HG03571 (cell line): ENCODE data around the gene TM9SF3.
"Not testable (repeated sequence)": the region's sequence is repeated elsewhere in the genome, so short reads cannot be mapped to it uniquely, and the experiment has no call there.

Experiments used
- ATAC-seq: cut with Tn5 transposase; IDR thresholded peaks from one replicate; pipeline ENCODE4 v1.9.1; 2021; ENCODE audit not compliant: unreplicated experiment

Gene TM9SF3

GRCh38 chr10:96606216-96606615 is 19.4 kb upstream of the TM9SF3 start:
- ATAC-seq = no peak

DNA sequence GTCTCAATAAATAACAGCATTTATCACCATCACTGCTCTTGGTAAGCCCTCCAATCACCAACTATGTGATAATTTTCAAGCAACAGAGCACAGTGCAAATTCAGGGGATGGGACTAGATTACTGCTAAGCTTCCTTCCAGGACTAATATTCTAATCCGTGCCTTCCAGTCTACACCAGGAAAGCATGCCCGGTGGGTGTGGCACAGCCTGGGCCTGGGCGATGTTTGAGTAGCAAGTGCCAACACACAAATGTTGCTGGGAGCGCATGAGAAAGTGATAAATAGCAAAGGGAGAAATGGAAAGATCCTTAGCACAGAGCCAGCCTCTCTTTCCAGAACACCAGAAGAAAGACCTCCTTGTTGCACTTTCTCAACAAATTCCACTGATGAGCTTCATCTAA is 13.5 kb upstream of the TM9SF3 start:
- no peak for ATAC-seq

GRCh38 chr10:96598846-96599245 is 12.0 kb upstream of the TM9SF3 start:
- no peak for ATAC-seq

- ATAC-seq = no peak
Observed at GRCh38 chr10:96596422-96597407, 9.9 kb upstream of the TM9SF3 start.

GRCh38 chr10:96595741-96596140 is 8.9 kb upstream of the TM9SF3 start:
- ATAC-seq = no peak

GRCh38 chr10:96591946-96592345 is 5.1 kb upstream of the TM9SF3 start:
- no peak for ATAC-seq

DNA sequence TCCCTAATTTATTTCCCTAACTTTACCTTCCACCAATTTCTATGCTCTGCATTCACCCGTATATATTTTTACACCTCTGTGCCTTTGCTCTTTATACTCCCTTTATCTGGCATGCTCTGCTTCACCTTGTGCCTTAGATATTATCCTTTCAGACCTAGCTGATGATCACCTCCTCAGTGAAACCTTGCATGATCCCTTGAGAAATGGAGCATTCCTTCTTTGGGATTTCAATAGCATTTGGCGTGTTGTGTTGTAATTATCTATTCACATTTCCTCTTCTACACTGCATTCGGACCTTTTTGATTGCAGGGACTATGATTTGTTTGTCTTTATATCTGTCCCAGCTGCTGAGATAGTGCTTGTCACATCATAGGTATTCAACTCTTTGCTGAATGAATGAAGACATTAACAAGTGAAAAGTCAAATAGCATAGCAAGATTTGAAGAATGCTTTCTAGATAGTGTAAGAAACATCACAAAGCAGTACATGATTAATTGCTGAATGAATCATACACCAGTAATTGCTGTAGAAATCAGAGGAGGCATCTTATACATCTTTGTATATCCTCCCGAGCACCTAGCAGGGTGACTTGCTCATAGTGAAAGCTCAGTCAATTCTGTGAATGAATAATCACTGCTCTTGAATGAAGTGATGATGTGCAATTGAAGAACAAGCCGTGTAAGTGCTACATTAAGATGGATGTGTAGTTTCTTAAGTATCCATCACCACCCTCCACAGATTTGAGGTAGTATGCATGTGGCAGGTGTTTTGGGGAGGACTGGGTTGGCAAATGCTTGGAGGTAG is 2.0 kb upstream of the TM9SF3 start:
- ATAC-seq = peak; percentile 30

DNA sequence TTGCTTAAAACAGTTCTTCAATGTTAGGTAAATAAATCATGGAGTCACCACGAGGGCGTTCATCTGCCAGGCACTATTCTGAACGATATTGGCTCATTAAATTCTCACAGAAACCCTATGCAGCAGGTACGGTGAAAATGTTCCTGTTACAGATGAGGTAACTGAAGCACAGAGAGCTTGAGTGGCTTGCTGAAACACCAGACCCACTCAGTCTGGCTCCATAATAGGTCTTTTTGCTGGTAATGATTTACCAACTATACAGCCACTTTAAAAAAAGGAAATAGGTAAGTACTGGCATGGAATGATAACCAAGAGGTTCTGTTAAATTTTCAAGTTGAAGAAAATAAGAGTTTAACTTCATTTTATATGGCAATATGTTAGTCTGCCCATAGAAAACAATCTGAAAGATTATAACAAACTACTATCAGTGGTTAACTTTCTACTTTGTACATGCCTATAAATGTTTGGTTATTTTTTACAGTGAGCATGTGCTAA is 1.3 kb upstream of the TM9SF3 start:
- ATAC-seq = no peak

DNA sequence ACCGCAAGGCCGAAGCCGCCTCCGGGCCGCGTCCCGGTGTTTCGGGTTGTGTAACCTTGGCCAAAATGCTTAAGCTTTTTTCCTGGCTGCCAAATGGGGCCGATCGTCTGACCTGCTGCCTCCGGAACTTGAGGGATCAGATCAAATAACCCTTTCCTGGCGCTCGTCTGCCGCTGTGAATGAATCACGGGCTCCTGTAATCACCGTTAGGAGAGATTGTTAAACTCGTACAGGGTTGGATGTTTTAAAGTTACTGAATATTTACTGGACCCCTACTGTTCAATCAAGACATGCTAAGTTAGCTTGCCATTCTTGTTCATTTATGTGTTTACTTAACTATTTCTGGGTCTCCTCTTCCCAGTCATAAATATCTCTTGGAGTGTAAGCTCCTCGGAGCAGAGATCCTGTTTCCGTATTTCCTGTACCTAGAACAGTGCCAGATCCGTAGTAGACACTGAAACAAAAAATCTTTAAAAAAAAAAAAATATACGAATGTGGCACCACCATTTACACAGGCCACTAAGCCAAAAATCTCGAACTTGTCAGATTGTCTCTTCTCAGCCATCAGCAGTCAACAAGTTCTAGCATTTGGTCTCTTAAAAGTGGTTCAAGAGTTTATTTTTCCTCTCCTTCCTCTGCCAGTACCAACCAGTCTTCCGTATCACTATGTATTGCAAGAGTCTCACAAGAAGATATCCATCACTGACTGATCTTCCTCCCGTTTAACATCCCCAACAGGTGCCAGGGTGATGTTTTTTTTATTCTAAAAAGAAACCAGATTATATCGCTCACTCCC is 650 bp upstream of the TM9SF3 start:
- ATAC-seq = no peak

GRCh38 chr10:96585736-96586418 is 935 bp downstream of the TM9SF3 start:
- no peak for ATAC-seq

DNA sequence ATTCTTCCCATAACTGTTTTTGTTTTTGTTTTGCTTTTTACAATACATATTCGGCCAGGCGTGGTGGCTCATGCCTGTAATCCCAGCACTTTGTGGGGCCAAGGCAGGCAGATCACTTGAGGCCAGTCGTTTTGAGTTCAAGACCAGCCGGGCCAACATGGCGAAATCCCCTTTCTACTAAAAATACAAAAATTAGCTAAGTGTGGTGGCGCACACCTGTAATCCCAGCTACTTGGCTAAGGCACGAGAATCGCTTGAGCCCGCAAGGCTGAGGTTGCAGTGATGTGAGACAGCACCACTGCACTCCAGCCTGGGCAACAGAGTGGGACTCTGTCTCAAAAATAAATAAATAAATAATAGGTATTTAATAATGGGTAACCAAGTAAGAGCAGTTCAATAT is 2.3 kb downstream of the TM9SF3 start:
- ATAC-seq = no peak

GRCh38 chr10:96584035-96584434 is 2.8 kb downstream of the TM9SF3 start:
- no peak for ATAC-seq

DNA sequence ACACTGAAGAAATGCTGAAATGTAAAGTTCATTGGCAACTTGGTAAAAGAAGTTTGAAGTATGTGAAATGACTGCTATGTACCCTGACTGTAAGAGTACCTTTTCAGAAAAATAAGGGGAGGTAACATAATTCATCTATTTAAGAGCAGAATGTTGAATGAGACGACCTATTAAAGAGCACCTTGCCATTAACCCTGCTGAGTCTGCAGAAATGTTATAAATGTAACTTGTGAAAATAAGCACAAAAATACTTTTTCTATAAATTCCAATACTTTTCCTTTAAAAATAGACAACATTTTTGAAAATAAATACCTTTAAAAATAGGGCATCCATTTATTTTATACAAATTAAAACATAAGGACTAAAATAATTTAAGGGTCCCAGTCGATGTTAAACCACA is 7.7 kb downstream of the TM9SF3 start:
- no peak for ATAC-seq

GRCh38 chr10:96578633-96579032 is 8.2 kb downstream of the TM9SF3 start:
- ATAC-seq = no peak

GRCh38 chr10:96578022-96578421 is 8.8 kb downstream of the TM9SF3 start:
- no peak for ATAC-seq

- ATAC-seq = no peak
Observed at GRCh38 chr10:96577069-96577468, 9.7 kb downstream of the TM9SF3 start.

GRCh38 chr10:96576277-96576980 is 10.4 kb downstream of the TM9SF3 start:
- ATAC-seq = no peak

- not testable (repeated sequence) for ATAC-seq
Observed at GRCh38 chr10:96574564-96574963, 12.2 kb downstream of the TM9SF3 start.

DNA sequence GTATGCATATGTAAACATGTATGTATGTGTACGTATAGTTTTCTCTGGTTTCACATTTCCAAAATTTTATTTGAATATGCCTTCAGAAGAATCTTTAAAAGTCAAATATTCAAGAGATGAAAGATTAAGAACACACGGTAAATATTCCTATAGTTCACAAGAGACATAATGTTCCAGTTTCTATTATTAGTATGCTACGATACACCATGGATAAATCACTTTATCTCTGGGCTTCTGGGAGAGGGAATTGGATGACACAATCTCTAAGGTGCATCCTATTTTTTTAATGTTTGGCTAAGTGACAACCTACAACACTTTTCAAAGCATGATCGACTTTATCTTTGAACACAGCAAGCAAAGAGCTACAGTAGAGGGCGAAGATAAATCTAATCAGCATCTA is 13.8 kb downstream of the TM9SF3 start:
- no peak for ATAC-seq
